ENCODE data around the gene PI4K2A.

PI4K2A gene

GRCh38 chr10:97656777-97657176, 16.3 kb downstream of the PI4K2A start:
- no peak overlapping the region for H3K4me3 ChIP-seq (ENCODE audit: low read depth, low read length)
- no peak for TF ChIP-seq CTCF (IDR thresholded peaks at IDR 0.05; ENCODE audit: insufficient read depth, low read depth, low read length, missing control alignments)
- DNase-seq (ENCODE audit: low read depth): no peak

GRCh38 chr10:97659589-97659988, 19.1 kb downstream of the PI4K2A start:
- DNase-seq (ENCODE audit: low read depth): no peak
- no peak overlapping the region for H3K4me3 ChIP-seq (ENCODE audit: low read depth, low read length)
- TF ChIP-seq CTCF (IDR thresholded peaks at IDR 0.05; ENCODE audit: insufficient read depth, low read depth, low read length, missing control alignments): no peak

DNA sequence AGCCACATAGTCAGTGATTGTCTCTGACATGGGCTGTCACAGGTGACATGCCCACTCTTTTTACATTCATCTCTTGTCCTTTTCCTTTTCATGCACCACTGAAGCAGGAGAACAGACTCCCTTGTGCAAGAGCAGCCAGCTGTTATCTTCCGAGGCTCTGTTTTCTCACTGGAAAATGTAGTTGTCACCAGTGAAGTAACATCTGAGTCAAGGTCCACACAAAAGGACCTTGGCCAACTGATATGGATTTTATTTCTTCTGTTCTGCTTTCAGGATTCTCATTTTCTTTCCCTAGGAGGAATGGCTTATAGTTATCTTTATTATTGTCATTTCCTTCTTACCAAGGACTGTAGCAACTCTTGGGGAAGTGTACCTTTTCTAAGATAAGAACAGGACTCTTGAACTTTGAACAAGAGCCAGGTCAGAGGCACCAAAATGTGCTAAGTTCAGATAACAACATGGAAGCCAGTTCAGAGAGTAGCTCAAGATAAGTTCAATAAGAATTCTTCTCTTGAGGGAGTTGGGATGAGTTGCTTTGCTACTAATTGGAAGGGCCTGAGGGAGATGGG, 23.9 kb downstream of the PI4K2A start:
- DNase-seq (ENCODE audit: low read depth): no peak
- no peak for TF ChIP-seq CTCF (IDR thresholded peaks at IDR 0.05; ENCODE audit: insufficient read depth, low read depth, low read length, missing control alignments)
- no peak overlapping the region for H3K4me3 ChIP-seq (ENCODE audit: low read depth, low read length)

GRCh38 chr10:97666992-97667391, 26.5 kb downstream of the PI4K2A start:
- TF ChIP-seq CTCF (IDR thresholded peaks at IDR 0.05; ENCODE audit: insufficient read depth, low read depth, low read length, missing control alignments): no peak
- H3K4me3 ChIP-seq (ENCODE audit: low read depth, low read length): no peak overlapping the region
- no peak for DNase-seq (ENCODE audit: low read depth)

DNA sequence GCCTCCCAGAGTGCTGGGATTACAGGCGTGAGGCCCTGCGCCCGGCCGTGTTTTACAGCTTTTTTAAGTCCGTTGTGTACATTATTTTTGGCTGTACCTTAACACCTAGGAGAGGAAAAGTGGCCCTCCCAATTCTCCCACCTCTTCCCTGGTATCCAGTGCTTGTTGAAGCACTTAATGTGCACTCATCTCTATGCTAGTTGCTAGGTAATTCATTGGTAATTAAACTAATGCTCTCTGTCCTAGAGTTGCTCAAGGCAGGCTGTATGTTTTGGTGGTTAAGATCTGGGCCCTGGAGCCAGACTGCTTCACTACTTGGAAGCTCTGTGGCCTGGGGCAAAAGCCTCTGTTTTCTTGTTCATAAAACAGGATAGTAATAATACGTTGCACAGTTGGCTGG, 27.0 kb downstream of the PI4K2A start:
- H3K4me3 ChIP-seq (ENCODE audit: low read depth, low read length): no peak overlapping the region
- DNase-seq (ENCODE audit: low read depth): no peak
- TF ChIP-seq CTCF (IDR thresholded peaks at IDR 0.05; ENCODE audit: insufficient read depth, low read depth, low read length, missing control alignments): no peak

- no peak for DNase-seq (ENCODE audit: low read depth)
- TF ChIP-seq CTCF (IDR thresholded peaks at IDR 0.05; ENCODE audit: insufficient read depth, low read depth, low read length, missing control alignments): no peak
- no peak overlapping the region for H3K4me3 ChIP-seq (ENCODE audit: low read depth, low read length)
Observed at GRCh38 chr10:97669571-97669970, 29.1 kb downstream of the PI4K2A start.

All from GM12865 (cell line).